HG03571 (cell line): ENCODE data around the gene PPP6R2.
"Not testable (repeated sequence)": the region's sequence is repeated elsewhere in the genome, so short reads cannot be mapped to it uniquely, and the experiment has no call there.

Experiments used
- ATAC-seq: cut with Tn5 transposase; IDR thresholded peaks from one replicate; pipeline ENCODE4 v1.9.1; 2021; ENCODE audit not compliant: unreplicated experiment

PPP6R2 gene

DNA sequence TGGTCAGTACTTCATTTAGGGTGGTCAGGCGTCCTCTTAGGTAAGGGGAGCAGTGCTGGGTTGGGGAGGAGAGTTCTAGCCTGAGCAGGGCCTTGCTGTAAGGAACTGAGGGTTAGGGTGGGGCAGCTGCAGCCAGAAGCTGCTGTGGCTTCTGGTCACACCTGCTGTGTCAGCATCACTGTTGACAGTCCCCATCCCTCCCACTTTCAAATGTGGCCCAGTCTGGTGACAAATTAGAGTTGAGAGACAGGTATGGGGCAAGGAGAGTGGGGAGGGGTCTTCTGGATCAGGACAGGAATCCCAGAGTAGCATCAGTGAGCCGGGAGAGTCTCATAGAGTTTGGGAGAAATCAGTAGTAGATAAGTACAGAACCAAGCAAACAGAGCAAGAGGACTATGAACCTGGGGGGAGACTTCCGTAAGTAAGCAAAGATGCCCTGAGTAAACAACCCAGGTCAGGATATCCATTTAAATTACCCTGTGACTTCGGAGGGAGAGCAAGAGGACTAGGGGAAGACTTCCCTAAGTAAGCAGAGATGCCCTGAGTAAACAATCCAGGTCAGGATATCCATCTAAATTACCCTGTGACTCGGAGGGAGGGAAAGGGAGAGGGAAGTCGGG, 53.7 kb downstream of the PPP6R2 start:
- no peak for ATAC-seq

DNA sequence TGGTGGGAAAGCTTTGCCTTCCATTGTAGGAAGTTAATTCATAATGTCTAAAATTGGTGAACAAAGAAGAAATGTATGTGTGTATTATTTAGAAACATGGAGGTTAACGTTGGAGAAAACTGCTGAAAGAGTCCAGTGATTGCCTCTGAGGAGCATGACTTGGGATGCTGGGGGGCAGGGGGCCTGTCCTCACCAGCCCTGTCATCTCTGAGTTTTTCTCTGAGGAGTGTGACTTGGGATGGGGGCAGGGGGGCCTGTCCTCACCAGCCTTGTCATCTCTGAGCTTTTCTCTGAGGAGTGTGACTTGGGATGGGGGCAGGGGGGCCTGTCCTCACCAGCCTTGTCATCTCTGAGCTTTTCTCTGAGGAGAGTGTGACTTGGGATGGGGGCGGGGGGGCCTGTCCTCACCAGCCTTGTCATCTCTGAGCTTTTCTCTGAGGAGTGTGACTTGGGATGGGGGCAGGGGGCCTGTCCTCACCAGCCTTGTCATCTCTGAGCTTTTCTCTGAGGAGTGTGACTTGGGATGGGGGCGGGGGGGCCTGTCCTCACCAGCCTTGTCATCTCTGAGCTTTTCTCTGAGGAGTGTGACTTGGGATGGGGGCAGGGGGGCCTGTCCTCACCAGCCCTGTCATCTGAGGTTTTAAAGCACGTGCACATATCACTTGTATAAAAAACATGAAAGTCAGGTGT, 54.4 kb downstream of the PPP6R2 start:
- ATAC-seq: not testable (repeated sequence)

DNA sequence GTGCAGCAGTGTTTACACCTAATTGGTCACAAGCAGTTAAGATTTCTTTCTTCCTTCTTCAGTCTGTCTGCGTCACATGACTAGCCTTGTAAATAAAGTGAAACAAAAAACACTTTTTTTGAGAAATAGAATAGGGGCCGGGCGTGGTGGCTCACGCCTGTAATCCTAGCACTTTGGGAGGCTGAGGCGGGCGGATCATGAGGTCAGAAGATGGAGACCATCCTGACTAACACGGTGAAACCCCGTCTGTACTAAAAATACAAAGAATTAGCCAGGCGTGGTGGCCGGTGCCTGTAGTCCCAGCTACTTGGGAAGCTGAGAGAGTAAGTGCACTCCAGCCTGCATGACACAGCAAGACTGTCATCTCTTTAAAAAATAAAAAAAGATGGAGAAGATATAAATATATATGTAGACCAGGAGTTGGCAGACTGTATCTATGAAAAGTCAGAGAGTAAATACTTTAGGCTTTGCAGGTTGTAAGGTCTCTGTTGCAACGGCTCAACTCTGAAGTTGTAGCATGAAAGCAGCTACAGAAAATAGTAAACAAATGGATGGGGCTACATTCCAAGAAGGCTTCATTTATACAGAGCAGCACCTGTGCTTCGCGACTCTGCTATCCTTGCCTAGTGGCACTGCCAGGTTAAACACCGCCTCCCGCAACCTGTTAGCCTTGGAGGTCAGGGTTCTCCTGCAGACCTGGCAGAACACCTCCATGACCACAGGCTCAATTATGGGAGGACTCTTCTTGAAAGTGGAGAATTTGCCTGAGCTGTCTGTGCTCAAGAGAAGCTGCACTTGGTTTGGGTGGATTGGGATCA, 55.9 kb downstream of the PPP6R2 start:
- ATAC-seq: no peak

DNA sequence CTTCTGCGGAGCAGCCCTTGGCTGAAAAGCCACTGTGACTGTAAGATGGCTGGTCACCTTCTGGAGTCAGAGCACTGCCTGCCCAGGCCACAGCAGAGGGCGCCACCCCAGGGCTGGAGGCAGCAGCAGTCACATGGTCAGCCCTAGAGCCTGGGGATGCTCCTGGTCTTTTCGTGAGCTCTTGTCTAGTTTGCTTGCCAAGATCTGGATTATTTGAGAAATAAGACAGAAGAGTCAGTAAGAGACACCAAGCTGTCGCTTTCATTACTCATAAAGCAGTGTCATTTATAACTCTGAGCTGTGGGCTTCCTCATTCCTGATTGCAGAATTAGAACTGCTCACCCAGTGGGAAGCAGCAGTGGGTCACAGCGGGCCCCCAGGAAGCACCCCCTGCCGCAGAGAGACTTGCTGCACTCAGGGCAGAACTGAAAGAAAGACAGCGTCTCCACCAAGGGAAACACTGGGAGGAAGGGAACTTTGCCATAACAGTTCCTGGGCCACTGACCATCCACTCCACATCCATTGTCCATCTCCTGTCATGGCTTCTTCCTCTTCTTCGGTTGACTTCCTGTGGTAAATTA, 56.7 kb downstream of the PPP6R2 start:
- no peak for ATAC-seq

DNA sequence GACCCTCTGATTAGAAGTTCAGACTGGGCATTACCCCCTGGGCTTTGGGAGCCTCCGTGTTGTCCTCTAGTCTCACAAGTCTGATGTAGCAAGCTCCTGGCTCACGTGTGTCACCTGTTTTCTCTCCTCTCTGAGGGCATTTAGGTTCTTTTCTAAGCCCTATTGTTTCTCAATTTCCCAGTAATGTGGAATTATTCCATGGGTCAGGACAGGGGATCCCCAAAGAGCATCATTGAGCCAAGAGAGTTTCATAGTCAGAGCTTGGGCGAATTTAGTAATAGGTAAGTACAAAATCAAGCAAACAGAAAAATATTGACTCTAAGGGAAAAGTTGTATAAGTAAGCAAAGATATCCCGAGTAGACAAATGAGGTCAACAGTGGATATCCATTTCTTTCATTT, 57.3 kb downstream of the PPP6R2 start:
- no peak for ATAC-seq

DNA sequence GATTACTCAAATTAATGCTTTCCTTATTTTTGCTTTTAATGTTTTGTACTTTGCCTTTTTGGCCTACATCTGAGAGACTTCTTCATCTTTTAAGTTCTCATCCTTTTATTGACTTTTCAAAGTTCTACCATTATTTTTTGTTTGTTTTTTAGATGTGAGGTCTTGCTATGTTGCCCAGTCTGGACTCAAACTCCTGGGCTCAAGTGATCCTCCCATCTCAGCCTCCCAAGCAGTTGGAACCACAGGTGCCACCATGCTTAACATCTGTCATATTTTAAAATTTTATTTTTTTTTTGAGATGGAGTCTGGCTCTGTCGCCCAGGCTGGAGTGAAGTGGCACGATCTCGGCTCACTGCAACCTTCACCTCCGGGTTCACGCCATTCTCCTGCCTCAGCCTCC, 57.8 kb downstream of the PPP6R2 start:
- ATAC-seq: no peak

DNA sequence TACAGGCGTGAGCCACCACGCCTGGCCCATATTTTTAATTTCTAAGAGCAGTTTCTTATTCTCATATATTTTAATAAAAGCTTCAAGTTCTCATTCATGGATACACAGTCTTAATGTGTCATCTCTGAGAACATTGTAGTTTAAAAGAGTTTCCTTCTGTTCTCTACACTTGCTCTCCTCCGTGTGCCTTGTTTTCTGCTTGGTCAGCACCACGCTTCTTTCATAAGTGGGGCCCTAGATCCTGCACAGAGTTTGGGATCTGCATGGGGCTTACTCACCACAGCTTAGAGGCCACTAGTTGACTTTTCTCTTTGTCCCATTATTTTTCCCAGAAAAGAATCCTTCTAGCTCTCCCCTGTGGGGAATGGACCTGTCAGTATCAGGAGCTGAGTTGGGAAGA, 58.8 kb downstream of the PPP6R2 start:
- ATAC-seq: no peak

DNA sequence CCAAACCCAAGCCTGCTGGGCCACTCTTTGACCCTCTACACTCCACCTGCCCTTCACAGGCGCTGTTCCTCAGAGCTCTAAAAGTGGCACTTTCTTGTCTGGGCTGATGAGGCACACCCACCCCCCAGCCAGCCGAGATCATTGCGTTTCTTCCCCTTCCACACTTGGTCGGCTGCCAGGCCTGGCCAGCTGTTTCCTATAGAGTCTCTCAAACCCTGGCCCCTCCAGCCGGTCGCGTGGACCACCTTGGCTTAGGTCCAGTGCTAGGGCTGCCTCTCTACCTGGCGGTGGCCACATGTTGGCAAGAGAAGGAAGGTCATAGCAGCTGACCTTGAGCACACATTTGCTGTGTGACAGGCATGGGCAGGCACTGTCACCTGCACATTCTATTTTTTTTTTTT, 60.6 kb downstream of the PPP6R2 start:
- ATAC-seq: no peak

DNA sequence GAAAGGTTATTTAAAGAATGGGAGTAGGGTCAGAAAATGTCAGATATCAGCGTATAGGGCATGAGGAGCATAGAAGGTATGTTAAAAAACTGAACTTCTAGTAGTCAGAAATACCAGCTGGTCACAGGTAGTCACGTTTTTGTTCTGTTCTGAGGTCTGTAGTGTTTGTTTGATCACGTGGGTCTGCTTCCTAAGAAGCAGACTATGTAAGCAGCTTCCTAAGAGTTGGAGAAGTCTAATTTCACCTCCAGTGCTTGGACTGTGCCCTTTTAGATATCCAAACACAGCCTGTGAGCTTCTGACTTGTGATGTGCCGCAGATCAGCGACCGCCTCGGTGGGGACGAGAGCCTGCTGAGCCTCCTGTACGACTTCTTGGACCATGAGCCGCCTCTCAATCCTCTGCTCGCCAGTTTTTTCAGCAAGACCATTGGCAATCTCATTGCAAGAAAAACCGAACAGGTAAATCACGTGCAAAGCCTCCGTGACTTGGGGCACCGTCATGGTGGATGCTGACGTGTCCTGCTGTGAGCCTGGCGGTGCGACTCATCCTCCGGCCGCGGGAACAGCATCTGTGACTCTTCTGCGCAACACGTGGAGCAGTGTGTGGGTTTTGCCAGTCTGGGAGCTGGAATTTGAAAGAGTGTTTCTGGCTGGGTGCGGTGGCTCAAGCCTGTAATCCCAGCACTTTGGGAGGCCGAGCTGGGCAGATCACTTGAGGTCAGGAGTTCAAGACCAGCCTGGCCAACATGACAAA, 63.5 kb downstream of the PPP6R2 start:
- no peak for ATAC-seq

DNA sequence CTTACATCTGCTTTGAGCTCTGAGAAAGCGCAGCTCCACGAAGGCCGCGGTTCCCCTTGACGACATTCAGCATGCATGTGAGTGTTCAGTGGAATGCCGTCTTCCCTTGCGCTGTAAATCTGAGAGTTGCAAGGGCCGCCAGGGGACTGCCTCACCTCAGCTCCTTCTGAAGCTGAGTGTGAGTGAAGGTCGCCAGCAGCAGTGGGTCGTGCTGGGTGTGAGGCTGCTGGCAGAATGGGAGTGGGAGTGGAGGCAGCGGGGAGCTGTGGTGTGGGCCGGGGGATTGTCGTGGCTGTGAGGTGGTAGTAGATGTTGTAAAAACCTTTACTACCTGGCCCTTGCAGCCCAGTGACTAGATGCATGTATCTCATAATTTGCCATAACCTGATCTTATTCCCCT, 65.2 kb downstream of the PPP6R2 start:
- ATAC-seq: no peak

DNA sequence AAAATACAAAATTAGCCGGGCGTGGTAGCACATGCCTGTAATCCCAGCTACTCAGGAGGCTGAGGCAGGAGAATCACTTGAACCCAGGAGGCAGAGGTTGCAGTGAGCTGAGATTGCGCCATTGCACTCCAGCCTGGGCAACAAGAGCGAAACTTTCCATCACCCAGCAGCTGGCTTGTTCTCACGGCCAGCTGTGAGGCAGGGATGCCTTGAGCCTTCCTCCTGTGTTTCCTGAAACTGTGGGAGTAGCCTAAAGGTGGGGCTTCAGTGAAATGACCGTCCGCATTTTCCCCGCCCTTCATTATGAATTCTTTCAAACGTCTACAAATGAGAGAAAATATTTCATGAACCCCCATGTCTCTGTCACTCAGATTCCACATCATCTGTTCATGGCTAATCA, 65.8 kb downstream of the PPP6R2 start:
- ATAC-seq: not testable (repeated sequence)

DNA sequence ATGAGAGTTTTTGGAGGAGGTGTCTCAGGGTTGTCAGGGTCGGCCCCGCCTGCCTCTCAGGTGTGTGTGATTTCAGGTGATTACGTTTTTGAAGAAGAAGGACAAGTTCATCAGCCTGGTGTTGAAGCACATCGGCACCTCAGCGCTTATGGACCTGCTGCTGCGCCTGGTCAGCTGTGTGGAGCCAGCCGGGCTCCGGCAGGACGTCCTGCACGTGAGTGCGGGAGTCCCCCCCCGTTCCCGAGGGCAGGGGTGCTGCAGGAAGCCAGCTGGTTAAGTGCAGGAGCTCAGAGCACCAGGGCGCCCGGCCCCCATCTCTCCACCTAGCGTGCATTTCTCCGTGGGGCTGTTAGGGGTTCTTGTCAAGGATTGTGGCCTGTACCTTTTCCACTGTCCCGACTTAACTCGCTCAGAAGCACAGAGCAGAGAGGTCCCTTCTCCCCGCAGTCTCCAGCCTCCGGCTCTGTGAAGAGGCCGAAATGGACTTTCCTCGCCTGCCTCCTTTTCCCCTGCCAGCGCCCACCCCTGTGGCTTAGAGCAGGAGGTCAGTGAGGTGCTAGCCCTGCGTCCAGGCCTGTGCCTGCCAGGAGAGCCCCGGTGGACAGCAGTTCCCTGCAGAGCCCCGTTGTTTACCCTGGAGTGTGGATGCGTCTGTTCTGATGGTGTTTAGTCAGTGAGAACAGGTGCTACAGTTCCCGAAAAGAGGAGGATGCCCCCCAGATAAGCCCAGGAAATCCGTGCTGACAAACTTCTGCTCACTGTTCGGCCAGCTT, 71.5 kb downstream of the PPP6R2 start:
- no peak for ATAC-seq

DNA sequence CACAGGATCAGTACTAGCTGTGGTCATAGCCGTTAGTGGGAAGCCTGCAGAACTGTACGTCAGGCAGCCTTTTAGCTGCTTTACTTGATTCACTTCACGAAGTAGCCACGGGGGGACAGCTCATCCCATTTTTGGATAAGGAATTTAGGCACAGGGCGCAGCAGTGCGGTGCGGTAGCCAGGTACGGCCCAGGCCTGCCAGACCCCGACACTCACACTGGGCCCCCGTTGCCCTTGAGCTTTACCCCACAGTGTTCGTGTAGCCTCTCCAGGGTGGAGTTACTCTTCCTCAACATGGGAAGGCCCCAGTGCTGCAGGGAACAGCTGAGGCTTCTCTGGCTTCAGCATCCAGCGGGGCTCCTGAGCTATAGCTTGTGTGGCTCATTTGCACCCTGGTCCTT, 72.3 kb downstream of the PPP6R2 start:
- ATAC-seq: no peak

DNA sequence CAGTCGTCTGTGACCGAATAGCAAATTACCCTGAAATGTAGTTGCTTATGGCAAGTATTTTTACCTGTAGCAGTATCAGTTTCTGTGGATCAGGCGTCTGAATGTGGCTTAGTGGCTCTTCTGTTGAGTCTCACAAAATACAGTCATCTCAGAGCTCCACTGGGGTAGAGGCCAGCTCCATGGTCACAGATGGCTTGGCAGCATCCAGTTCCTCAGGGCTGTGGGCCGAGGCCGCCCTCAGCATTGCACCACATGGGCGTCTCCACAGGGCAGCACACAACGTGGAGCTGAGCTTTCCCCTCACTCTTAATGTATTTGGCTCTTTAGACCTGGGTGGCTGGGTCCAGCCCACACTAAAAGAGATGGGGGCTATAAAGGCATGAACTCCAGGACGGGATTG, 73.9 kb downstream of the PPP6R2 start:
- ATAC-seq: no peak

DNA sequence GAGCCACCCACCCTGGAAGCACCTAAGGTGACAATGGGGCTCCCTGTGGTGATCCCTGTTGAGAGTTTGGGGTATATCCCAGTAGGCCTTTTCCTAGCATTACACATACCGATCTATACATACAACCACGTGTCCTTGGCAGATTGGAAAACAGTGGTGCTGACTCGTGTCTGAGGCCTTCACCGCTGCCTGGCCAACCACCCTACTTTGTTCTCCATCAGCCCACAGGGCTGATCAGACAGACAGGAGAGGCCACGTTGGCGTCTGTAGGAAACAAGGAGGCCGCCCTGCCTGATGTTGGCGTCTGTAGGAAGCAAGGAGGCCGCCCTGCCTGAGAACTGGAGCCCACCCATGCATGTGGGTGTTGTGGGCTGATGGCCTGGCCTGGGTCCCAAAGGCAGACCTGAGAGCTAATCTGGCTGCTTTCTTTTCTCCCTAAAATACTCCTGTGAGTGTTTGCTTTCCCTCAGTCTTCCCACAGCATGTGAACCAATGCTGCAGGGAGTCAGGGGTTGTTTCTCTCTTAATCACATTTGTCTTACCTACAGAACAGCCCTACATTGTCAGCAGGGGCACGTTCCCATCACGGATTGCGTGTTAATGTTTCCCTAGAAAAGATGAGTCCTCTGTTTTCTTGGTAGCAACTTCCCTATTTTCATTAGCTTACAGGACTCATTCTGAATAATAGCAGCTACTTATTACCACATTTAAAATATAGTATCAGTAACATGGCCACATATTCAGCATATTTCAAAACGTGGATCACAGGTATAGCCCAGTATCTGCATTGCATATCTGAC, 74.5 kb downstream of the PPP6R2 start:
- ATAC-seq: no peak

DNA sequence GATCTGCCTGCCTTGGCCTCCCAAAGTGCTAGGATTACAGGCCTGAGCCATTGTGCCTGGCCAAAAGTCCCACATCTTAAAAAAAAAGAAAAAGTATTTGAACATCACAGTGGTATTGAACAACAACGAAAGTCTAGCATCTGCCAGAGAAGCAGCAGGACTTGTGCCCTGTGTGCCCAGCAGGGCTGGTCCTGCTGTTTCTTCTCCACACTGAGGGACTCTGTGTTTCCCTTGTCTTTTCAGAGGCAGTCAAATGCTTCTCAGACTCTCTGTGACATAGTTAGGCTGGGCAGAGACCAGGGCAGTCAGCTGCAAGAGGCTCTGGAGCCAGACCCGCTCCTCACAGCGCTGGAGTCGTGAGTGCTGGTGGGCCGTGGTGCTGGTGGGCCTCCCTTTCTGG, 75.5 kb downstream of the PPP6R2 start:
- ATAC-seq: no peak

DNA sequence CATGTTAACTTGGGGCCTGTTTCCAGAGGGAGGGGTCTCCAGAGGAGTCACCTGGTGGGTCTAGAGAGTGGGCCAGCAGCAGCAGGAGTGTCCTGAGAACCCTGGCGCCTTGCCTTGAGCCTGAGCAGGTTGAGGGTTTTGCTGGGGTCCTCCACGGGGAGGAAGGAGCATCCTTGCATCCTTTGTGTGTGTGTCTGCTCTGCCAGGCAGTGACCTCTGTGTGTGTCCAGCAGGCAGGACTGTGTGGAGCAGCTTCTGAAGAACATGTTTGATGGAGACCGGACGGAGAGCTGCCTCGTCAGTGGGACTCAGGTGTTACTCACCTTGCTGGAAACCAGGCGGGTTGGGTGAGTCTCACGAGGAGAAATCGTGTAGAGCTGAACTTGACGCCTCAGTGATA, 76.0 kb downstream of the PPP6R2 start:
- ATAC-seq: no peak

DNA sequence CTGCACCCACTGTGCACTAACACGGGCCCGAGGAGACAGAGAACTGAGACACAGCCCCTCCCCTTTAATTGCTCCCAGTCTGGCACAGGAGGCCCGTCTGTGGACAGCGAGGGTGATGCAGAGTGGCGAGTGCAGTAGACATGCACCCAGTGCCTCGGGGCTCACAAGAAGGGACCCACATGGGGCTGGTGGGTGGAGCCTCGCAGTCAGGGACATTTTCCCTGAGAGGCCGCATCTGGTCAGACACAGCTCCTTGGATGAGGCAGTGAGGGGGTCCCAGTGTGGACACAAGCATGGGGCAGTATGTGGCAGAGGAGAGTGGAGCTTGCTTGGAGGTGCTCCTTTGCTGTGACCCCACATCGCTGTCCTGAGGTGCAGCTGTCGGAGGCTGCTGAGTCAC, 76.9 kb downstream of the PPP6R2 start:
- no peak for ATAC-seq

DNA sequence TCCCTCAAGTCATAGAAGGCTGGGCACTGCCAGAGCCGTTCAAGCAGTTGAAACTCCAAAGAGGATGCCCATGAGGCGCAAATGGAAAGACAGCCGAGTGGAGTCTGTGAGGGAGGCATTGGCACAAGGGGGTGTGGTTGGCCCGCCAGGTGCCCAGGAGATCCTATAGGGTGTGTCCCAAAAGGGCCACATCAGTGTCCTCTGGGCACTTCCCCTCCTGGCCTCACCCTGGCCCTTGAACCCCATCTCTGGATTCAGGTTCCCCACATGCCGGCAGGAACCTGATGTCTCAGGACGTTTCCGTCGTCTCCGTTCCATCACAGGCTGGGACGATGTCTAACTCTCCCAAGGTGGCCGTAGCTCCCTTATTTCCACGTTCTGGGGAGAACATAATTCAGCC, 77.5 kb downstream of the PPP6R2 start:
- no peak for ATAC-seq

DNA sequence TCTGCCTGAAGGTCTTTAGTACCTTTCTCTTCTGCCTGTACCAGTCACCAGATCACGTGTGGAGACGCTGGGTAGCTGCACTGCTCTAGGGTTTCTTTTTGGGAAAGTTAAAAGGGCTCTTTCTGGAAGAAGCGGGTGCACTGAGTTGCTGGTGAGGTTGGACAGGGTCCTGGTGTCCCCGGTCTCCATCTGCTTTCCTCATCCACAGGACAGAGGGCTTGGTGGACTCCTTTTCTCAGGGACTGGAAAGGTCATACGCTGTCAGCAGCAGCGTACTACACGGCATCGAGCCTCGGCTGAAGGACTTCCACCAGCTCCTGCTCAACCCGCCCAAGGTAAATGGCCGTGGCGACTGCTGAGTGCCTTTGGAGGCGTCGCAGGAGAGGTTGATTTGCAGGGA, 78.9 kb downstream of the PPP6R2 start:
- no peak for ATAC-seq
